Bone marrow (tissue), 2 donors: ENCODE results near the gene ANKRD44.

Source experiments
- DNase-seq, 2 donors: peaks; one replicate each; lab custom pipeline; 2025; lab: John Stamatoyannopoulos, UW

ANKRD44 gene

DNA sequence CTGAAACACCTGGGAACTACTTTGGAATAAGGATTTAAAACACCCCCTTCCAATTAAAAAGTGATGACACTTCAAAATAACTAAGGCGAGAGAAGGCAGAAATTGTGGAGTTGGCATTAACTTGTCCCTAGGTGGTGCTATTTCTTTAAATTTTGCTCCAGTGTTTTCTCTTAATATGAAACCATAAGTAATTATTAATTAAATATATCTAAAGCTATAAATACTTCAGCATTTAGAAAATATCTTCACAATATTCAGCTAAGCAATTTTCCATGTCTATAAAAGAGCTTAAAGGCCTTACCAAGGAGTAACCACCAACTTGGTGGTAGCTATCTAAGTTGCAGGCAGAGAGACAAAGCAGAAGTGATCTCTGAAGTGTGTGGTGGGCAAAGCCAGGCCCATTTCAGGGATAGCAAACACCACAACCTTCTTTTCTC is 197.3 kb downstream of the ANKRD44 start:
- DNase-seq = peak in 1 of 2 donors; percentile 47

- DNase-seq = no peak
These were observed 201.3 kb downstream of the ANKRD44 start for GRCh38 chr2:197109326-197109725.

DNA sequence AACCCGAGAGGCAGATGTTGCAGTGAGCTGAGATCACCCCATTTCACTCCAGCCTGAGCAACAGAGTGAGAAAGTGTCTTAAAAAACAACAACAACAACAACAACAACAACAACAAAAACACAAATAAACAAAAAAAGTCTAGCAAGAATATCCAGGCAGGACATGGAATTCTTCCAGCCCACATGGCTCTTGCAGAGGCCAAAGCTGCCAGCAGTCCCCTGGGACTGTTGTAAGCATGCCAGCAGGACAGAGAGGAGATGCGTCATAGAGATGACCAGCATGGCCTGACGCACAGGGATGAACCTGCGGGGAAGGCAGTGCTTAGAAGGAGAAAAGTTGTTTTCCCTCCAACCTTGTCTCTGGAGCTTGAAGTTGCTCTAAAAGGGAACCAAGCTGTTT is 201.8 kb downstream of the ANKRD44 start:
- DNase-seq = no peak

DNA sequence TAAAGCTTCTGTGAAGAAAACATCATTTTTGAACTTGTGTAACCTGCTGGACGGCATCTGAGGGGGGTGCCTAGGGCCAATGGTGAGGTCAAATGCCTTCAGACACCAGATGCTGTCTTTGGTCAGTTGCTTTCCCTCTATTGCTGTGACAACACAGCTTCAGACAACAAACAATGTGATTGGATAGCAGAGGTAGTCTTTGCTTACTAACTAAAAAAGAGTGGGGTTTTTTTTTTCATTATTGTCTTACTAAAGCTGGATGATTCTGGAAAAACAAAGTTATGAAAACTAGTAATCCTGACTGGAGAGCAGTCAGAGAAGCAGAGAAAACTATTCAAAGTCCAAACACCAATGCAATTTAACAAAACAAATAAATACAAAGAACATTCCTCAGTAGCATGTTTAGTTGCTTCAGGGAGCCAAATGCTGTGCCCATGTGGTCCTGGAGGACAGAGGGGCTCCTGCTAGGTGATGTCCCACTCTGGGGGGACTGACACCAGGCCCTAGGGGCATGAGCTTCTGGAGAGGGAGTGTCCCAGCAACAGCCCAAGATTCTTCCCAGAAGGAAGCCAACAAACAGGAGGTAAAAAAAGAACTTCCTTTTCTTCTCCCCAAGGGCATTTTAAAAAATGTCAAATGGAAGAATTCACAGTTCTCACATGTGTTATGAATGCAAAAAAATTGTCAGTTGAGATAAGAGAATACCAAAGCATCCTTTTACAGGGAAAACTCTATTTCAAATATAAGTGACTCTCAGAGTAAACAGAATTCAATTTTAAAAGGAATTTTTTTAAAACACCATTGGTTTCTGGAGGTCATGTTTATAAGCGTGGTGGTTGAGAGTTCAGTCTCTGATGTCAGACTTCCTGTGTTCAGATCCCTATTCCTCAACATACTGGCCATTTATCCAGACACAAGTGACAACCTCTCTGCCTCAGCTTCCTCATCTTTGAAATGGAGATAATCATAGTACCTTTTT is 203.0 kb downstream of the ANKRD44 start:
- no peak for DNase-seq

GRCh38 chr2:197103363-197103762 is 207.2 kb downstream of the ANKRD44 start:
- DNase-seq = no peak

GRCh38 chr2:197102231-197102630 is 208.3 kb downstream of the ANKRD44 start:
- DNase-seq = no peak

- no peak for DNase-seq
These were observed 209.1 kb downstream of the ANKRD44 start for GRCh38 chr2:197101519-197101918.

- DNase-seq = no peak
These were observed 212.8 kb downstream of the ANKRD44 start for GRCh38 chr2:197097578-197098366.

GRCh38 chr2:197096649-197097048 is 213.9 kb downstream of the ANKRD44 start:
- DNase-seq = no peak

- no peak for DNase-seq
These were observed 218.1 kb downstream of the ANKRD44 start for GRCh38 chr2:197092431-197092830.

- DNase-seq = no peak
These were observed 219.7 kb downstream of the ANKRD44 start for GRCh38 chr2:197090742-197091367.

GRCh38 chr2:197089655-197090054 is 220.9 kb downstream of the ANKRD44 start:
- no peak for DNase-seq

DNA sequence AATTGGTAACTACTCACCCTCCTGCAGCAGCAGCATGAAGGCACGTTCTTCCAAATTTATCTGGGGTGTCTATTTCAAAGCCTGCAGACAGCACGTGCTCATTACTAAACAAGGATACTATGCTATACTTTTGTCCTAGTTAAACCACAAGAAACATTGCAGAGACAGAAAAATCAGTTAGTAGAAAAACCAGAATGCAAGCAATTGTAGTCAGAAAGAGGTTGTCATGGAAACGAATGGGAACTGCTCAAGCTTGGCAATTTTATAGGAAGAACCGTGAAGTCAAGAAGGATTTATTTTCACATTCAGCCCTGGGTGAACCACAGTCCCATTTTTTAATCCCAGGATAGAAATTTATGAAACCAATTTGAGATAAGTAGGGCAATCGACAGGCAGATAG is 221.9 kb downstream of the ANKRD44 start:
- DNase-seq = no peak

- DNase-seq = no peak
These were observed 224.1 kb downstream of the ANKRD44 start for GRCh38 chr2:197086500-197086899.

DNA sequence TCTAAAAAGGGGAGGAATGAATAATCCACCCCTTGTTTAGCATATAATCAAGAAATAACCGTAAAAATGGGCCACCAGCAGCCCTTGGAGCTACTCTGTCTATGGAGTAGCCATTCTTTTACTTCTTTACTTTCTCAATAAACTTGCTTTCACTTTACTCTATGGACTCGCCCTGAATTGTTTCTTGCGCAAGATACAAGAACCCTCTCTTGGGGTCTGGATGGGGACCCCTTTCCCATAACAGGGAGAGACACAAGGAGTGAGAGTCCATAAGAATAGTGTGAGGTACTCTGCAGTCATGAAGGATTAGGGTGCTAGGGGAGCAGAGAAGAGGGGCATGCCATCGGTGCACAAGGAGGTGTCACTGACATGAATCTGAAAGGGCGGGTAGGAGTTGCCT is 224.9 kb downstream of the ANKRD44 start:
- no peak for DNase-seq

DNA sequence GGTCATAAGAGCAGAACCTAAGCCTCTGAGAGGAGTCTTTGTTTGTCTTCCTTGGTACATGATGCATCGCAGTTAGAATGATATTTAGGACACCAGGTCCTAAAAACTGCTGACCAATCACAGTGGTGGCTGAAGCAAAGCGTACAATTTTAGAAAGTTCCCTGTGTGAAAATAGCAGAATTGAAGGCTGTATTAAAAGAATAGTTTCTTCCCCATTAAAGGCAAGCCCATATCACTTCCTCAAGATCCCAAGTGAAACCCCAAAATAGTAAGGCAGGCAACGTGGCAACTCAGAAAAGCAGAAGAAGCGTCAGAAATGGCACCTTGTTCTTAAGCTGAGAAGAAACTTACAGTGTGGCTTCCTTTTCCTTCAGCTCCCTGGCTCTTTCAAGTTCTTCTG is 229.3 kb downstream of the ANKRD44 start:
- DNase-seq = peak in 1 of 2 donors; percentile 66

- DNase-seq = no peak
These were observed 229.9 kb downstream of the ANKRD44 start for GRCh38 chr2:197080578-197081216.

DNA sequence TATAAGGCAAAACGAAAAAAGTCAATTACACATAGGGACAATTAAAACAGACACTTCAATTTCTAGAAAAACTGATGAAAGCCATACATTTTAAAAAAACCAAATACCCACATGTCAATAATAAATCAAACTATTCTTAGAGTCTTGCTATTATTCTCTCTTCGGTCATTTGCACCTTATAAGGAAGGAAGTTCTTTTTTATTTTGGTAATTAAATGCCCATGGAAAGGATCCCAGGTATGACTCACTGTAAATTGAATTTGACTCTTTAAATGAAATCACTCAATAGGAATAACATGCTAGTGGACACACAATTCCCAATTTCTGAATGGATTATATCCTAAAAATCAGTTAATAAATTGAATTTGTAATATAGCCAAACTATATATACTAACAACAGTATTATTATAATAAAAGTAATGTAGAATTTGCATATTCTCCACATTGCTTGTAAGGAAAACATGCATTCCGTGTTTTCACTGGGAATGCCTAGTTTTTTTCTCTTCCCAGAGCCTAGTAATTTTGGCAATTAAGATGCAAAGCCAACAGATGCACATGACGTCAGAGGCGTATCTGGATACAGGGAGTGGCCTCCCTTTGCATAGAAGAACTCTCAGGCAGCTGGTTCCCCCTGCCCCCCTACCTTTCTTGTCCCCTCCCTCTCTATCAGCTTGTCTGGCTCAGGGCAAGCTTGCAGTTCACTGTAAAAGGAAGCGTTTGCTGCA is 230.6 kb downstream of the ANKRD44 start:
- no peak for DNase-seq

- DNase-seq = no peak
These were observed 231.2 kb downstream of the ANKRD44 start for GRCh38 chr2:197079414-197079813.

DNA sequence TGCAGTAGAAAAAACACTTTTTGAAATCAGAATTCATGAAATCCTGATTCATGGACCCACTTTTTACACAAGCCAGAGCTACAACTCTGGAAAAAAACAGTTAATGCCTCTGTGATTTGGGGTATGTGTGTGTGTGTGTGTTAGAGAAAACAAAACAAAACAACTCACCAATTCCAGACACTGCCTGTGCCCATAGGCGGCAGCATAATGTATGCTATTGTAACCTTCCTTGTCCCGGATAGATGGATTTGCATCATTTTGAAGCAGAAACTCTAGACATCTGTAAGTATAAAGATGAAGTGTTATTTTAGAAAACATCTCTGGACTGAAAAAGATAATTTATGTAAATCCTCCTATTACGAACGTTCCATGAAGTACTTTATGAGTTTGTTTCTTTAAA is 232.0 kb downstream of the ANKRD44 start:
- no peak for DNase-seq

GRCh38 chr2:197077336-197077735 is 233.2 kb downstream of the ANKRD44 start:
- no peak for DNase-seq
